Activated CD8-positive, alpha-beta memory T cell treated with anti-CD3 and anti-CD28 coated beads, Interleukin-2, amount 50 U/mL, for 1 hour (primary cell): Measurements from ENCODE around the gene ALG3.

Experiments used
- DNase-seq: peaks from one replicate; pipeline ENCODE4 v3.0.0-alpha.2; 2020; ENCODE audit errors: extremely low read depth

Gene ALG3

DNA sequence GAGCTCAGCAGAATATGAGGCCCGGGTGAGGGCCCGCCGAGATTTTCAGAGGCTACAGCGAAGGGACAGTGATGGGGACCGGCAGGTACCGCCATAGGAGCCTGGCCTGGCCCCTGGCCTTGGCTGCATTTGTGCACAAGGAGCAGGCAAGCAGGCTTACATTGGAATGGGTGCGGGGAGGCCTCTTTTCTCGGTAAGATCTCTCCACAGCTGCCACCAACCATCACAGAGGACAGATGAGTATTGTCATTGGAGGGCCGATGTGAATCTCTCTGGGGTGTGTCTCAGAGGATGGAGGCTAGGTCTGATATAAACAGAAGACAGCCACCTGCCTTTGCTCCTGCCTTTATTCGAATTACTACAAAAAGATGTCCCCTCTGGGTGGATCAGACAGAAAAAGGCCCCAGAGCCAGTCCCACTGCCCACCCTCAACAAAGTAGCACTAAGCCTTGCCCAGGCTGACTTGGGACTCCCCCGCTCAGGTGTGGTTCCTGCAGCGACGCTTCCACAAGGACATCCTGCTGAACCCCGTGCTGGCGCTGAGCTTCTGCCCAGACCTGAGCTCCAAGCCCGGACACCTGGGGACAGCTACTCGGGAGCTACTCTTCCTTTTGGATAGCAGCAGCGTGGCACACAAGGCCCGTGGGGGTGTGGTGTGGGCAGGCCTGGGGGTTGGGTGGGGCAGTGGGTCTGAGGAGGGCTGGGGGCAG, 13.9 kb downstream of the ALG3 start:
- no peak for DNase-seq

DNA sequence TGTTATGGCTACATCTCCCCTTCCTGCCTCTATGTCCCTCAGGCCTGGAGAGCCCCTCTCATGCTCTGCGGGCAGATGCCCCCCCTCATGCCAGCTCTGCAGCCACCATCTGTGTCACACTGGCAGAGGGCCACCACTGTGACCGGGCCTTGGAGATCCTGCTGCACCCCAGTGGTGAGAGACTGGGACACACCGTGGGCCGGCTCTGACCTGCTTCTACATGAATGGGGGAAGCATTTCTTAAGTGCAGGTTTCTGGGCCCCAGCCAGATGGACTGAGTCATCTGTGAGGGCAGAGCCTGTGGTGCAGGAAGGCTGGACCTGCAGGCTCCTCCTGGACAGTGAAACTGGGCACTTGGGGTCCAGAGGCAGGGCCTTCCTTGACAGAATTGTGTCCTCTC, 14.5 kb downstream of the ALG3 start:
- DNase-seq, result no peak

DNA sequence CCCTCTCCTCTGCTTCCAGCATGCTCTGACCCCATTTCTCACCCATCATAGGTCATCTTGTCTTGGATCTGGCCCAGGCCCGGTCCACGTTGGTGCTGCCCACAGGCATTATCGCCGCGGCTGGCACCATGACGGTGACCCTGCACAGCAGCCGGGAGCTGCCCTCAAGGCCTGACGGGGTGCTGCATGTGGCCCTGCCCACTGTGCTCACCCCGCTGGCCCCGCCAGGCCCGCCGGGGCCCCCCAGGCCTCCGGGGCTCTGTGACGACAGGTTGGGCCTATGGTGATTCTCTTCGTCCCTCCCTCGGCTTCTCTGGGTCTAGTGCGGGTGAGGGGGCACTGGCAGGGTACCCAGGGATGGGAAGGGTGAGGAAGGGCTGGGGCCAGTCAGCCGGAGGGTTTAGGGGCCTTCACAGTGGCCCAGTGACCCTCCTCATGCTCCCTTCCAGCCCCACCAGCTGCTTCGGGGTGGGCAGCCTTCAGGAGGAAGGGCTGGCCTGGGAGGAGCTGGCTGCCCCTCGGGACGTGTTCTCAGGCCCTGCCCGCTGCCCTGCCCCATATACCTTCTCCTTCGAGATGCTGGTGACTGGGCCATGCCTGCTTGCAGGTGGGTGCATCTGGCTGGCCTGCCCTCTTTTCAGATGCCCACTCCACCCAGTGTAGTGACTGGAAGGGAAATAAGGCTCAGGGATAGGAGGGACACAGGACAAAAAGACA, 15.5 kb downstream of the ALG3 start:
- DNase-seq, result no peak

DNA sequence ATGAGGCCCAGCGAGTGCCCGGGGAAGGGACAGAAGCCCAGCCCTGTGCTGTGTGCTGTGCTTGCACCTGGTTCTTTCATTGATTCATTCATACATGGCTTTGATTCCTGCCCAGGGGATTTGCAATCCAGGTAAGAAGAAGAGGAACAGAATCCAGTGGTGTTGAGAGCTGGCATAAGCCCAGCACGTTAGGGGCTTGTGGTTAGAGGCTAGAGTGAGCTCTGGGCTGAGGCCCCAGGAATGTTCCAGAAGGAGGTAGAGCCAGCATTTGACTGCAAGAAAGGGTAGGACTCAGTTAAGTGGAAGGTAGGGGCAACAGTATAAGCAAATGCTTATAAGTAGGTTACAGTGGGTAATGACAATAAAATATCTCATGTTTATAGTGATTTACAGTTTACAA, 17.1 kb downstream of the ALG3 start:
- DNase-seq, result no peak

DNA sequence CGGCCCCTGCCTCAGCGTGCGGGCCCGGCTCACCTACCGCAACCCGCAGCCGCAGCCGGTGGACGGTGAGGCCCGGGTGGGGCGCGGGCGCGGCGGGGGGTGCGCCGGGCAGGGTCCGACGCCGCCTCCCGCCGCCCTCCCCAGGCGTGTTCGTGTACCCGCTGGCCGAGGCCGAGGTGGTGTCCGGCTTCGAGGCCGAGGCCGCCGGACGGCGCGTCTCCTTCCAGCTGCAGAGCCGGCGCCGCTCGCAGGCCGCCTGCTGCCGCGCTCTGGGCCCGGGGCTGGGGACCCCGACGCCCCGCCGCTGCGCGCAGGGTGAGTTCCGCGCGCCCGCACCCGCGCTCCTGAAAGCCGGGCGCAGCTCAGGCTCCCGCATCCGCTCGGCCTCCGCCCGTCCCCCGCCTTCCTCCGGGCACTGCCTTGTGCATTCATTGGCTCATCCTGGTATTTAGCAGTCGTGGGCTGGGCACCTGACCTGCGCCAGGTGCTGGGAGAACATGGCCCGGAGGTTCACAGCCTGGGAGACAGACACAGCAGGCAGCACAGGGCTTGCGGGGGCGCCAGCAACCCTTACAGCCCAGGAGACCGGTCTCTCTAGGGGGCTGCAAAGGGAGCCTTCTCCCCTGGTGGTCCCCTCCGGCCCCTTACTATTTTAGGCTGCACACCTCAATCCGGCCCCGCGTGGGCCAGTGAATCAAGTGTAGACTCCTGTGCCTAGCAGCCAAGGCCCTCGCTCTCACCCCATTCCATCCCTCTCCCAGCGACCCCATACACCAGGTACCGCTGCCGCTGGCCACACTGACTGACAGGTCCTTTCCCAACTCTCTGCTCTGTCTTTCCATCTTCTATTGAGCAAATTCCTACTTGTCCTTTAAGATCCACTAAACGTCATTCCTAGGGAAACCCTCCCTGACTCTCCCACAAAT, 17.9 kb downstream of the ALG3 start:
- DNase-seq, result no peak

DNA sequence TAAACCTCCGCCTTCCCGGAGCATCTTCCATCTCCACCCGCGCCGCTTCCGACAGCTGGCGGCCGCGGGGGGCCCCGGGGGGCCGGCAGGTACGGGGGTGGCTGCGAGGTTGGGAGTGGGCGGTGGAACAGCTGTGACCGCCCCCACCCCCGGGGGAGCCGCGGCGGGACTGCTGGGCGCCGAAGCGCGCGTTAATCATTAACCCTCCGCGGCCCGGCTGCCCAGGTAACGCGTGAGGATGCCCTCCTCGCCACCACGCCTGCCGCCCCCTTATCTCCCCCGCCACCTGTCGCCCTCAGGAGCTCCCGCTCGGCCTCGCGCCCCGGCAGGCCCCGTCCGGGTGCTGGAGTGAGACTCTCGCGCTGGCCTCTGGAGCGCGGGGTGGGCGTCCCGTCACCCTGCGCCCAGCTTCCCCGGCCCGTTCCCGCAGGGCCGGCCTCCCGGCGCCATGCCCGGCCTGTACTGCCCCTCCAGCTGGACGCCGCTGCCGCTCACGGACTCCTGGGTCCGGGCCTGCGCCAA, 18.6 kb downstream of the ALG3 start:
- DNase-seq, result no peak

DNA sequence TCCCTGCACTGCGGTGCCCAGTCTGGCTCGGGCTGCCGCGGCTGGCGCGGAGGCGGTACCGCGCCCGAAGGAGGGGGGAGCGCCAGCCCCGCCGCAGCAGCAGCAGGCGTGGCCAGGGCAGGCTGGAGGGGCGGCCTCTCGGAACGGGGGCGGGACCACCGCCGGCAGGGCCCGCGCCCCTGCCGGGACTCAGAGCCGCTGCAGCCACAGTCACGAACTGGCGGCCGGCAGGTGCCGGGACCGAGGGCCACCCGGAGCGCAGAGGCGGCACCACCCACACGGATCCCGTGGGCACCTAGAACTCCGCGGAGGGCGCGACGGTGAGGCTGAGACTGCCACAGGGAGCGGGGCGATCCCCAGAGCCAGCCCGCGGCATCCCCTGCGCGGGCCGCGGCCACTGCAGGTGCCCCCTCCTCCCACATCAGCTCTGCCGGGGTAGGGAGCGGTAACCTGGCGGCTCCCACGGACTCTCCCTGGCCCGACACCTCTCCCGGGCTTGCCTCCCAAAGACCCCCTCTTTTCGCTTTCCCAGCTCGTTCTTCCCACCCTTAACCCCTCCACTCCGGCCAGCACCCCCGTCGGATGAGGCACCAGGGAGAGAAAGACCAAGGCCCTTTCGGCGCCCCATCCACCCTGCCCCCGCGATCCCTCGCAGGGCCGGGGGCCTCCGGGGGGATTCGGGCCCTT, 19.2 kb downstream of the ALG3 start, which contains the start of gene VWA5B2:
Gene VWA5B2 (plus strand): TSS at position 192 of the 687 bp plus-strand sequence. CDS start 944 bp downstream, outside the sequence.
- DNase-seq, result no peak

DNA sequence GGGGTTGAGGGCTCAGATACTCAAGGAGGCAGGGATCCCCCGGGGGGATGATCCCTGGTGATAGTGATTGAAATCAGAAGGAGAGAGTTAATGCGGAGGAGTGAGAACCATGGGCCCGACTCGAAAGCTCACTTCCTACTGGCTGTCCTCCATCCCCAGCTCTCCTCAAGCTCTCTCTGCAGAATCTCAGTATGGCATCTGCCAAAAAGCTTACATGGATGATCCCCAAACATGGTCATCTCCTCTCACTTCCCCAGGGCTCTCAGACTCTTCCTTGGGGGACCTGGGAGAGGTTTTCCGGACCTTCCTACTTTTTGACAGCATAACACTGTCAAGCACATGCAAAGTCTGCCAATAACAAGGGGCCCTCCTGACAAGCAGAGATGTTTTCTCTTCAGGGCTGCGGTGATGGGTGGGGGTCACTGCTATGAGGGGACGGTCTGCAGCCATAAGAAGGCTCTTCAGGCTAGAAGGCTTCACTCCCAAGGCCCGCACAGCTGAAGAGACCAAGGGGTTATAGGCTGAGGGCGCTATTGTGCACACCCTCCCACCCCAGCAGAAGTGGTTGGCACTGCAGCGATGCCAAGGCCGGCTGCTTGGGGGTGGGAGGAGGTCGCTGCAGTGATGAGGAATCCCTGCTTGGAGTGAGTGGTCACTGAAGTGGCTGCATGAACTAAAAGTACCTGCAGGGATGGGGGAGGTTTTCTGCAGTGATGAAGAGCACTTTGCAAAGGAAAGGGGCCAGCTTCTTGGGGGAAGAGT, 20.2 kb downstream of the ALG3 start:
- no peak for DNase-seq

DNA sequence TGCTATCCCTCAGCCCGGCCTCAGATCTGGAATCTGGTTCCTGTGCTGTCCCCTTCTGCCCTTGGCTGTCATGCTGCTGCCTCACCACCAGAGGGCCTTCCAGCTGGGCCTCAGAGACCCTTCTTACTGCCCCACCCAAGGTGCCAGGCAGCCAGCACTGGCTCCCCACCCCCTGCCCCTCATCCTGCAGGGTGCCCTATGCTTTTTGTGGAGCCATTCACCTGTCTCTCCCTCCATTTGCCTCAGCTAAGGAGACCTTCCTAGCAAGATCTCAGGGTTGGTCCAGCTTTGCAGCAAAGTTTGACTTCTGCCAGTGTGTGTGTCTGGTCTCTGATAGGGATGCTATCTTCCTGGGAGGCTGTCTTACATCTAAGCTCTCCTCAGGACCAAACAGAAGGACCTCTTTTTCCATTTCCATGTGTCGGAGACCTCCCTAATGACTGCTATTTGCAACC, 21.3 kb downstream of the ALG3 start:
- no peak for DNase-seq

DNA sequence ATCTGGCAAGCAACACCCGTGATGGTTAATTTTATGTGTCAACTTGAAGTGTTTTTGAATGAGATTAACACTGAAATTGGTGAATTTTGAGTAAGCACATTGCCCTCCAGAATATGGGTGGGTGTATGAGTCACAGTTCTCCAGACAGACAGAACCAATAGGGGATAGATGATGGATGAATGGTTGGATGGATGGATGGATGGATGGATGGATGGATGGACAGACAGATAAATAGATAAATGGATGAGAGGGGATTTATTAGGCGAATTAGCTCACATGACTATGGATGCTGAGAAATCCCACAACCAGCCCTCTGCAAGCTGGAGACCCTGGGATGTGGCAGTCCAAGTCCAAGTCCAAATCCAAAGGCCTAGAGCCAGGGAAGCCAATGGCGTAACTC, 24.8 kb downstream of the ALG3 start:
- no peak for DNase-seq

DNA sequence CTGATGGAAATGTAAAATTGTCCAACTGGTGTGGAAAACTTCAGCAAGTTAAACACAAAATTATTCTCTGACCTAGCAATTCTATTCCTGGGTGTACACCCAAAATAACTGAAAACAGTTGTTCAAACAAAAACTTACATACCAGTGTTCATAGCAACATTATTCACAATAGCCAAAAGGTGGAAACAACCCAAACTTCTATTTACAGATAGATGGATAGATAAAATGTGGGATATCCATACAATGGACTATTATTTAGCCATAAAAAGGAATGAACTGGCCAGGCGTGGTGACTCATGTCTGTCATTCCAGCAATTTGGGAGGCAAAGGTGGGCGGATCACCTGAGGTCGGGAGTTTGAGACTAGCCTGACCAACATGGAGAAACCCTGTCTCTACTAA, 26.2 kb downstream of the ALG3 start:
- DNase-seq, result no peak

DNA sequence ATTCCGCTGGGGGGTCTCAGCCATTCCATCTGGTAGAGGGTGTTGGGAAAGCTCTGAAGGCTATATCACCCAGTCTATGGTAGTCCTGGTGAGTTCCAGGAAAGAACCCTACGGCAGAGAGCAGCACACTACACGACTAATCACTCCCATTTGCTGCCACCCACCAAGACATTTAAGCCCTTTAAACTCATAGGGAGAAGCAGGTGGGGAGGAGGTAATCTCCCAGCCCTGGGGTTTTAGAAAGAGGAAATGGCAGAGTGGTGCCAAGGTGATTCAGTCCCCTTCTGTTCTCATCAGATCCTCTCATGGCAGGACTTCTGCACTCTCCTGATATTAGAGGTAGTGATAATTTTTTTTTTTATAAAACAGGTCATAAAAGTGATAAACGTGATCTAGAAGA, 29.9 kb downstream of the ALG3 start:
- no peak for DNase-seq

DNA sequence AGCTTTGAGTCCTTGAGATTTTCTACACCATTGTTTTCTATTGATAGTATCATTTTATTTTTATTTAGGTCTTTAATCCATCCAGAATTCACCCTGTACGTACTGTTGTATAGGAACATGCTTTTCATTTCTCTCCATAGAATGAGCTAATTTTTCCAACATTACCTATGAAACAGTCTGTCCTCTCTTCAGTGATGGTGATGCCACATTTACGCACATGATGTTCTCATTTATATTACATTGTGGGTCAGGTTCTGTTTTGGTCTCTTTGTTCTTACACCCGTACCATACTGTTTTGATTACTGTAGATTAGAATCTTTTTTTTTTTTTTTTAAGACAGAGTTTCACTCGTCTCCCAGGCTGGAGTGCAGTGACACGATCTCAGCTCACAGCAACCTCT, 37.0 kb downstream of the ALG3 start:
- no peak for DNase-seq

DNA sequence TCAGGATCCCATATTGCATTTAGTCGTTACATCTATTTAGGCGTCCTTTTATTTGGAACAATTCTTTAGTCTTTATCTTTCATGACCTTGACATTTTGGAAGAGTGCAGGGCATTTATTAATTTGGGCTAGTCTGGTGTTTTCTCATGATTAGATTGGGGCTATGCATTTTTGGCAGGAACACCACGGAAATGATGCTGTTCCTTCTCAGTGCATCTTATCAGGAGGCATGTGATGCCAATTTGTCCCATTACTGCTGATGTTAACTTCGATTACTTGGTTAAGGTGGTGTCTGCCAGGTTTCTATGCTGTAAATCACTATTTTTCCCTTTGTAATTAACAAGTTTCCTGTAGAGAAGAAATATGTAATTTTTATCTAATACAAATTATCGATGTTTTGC, 37.5 kb downstream of the ALG3 start:
- no peak for DNase-seq

DNA sequence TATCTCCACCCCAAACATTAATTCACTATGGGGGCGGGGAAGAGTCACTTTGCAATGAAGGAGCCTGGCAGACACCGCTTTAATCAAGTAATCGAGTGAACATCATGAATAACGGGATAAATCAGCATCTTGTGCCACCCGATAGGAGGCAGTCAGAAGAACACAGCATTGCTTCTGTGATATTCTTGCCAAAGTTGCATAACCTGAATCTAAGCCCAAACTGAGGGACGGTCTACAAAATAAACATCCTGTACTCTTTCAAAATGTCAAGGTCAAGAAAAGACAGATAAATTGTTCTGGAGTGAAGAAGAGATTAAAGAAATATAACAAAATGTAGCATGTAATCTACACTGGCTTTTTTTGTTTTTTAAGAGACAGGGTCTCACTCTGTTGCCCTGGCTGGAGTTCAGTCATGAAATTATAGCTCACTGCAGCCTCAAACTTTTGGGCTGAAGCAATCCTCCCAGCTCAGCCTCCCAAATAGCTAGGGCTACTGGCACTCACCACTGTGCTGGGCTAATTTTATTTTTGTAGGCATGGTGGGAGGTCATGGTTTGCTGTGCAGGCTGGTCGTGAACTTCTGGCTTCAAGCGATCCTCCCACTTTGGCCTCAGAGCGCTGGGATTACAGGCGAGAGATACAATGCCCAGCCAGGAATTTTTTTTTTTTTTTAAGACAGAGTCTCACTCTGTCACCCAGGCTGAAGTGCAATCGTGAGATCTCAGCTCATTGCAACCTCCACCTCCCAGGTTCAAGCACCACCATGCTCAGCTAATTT, 39.4 kb downstream of the ALG3 start:
- no peak for DNase-seq

DNA sequence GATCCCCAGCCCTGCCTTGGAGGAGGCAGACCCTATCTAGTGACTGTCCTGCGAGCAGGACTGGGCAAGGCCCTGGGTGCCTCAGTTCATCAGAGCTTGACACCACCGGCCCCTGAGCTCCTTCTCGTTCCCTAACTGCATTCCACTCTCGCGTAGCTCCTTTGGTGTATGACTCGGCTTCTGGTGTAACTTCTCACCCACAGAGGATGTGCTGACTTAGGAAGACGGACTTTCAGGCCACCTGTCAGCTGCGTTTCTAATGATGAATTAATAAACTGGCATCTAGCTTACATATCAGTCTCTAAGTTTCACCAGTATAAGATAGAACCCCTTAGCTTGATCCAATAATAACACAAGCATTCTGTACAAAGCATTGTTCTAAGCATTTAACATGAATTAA, 45.2 kb downstream of the ALG3 start:
- no peak for DNase-seq

DNA sequence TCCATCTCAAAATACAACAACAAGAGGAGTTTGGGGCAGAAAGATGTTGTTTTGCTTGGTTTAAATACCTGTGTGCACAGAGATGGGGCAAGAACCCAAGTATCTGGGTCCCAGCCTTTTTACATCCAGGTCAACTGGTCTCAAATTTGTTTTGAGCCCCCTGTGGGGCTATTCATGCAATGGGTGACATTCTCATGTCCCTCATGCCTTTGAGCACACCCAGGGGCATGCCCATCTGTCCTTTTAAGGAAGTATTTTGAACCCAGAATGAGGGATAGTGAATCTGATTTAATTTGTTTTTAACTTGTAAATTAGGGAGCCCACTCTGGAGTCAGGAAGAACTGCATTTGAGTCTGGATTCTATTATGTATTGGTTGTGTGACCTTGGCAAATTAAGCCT, 47.9 kb downstream of the ALG3 start:
- DNase-seq, result no peak

DNA sequence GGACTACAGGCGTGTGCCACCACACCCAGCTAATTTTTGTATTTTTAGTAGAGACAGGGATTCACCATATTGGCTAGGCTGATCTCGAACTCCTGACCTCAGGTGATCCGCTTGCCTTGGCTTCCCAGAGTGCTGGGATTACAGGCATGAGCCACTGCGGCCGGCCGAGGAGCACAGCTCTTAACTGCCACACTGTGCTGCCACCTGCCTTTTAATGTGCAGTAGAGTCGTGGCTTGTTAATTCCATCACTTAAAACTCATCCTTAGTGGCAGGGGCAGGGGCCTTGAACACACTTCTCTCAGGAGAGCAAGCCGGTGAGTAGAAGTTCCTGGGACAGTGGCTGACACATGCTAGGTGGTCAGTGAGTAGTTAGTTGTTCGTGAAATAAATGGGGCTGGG, 50.3 kb downstream of the ALG3 start:
- DNase-seq, result no peak

DNA sequence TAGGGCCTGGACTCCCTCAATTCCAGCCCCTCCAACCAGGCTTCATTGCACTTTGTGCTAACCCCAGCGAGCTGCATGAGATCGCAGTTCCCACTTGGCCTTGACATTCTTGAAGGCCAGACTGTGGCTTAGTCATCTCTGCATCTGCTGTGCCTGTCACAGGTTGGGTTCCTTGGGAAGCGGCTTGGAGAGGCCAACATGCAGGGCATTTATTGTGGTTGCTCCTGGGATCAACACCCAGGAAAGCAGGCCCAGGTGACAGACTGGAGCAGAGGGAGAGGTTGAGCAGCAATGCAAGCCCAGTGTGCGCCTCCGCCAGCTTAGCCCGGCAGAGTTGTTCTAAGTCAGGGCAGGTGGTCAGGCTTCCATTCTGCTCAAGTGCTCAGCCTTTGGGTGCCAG, 52.2 kb downstream of the ALG3 start:
- no peak for DNase-seq

DNA sequence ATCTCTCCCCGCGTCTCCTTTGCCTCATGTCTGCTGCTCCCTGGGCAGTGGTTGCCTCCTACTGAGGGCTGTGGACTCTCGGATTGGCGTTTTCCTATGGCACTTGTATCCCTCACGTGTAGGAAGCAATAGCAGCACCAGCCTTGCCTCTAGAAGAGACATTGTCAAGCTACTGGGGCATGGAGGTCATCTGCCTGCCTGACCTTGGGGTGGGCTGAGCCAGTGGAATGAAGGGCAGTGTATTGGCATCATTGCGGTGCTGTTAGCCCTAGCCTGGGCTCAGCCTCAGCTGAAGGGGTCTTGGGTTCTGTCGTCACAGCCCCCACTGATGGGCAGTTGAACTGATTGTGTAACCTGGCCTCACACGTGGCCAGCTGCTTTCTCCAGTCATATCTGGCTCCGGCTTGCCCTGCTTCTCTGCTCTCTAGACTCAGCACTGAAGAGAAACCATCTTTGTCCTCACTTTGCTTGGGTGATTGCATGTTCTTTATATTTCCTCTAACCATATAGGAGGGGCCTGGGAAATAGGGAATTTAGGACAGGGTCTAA, 54.7 kb downstream of the ALG3 start:
- no peak for DNase-seq
